ENCODE results near the gene ADGRG3.

DNA sequence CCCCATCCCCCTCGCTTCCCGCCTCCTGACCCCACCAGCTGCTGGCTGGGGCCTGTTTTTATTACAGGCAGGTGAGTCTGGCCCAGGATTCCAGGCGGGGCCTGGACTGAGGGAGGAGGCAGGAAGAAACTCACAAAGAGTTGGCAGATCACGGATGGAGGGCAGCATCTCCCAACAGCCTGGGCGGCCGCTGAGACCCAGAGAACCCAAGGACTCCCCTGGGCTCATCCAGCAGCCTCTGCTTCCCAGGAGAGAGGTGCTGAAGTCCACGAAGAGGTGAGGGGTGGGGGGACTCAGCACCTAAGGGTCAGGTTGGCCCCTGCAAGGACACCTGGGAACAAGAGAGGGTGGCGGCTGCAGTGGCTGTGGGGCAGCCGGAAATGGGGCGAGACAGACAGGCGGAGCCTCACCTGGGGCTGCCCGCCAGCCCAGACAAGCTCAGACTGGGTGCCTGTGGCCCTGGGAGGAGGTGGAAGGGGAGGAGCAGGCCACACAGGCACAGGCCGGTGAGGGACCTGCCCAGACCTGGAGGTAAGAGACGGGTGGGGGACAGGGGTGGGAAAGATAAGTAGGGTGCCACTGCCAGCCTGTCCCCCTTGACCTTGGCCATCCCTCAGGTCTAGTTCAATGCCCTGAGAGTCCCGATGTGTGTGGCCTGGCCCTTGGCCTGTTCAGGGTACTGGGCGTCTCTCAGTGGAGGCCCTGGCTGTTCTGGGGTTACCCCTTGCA, 48.3 kb upstream of the ADGRG3 start:
- TF ChIP-seq CTCF (IDR thresholded peaks at IDR 0.05) (no peak), ZFX (IDR thresholded peaks at IDR 0.05; ENCODE audit: borderline replicate concordance) (no peak)
